ENCODE results near the gene FBRSL1. TPM values are rescaled to one million over a fixed set of nuclear protein-coding genes. Genes with fewer than 3 reads are reported as not detected.
A peak's percentile ranks its signal among the peaks of the same experiment; 100 is the strongest.

The FBRSL1 gene
- polyA plus RNA-seq, 1 of the 3 experiments (the other 2 are of a cell fraction): 5.5 TPM

GRCh38 chr12:132478433-132478803 is 11.5 kb upstream of the FBRSL1 start (continued):
- no peak for TF ChIP-seq PBX3 (IDR thresholded peaks at IDR 0.05)
- no peak for TF ChIP-seq FOXM1 (IDR thresholded peaks at IDR 0.05; ENCODE audit: low read depth)

GRCh38 chr12:132478845-132479244 is 11.1 kb upstream of the FBRSL1 start:
- H3F3A ChIP-seq (replicated peaks; ENCODE audit: insufficient read depth): peaks cover 3% of the 10 kb centered on the region
- ChIA-PET CTCF (interaction anchor here (2.0 to 3.3 kb wide), 2 partner anchors 45 to 64 kb away, joined by 5 to 12 read pairs; no protein-coding TSS in a partner anchor), POLR2A (no interaction called here)
- H3K9me3 ChIP-seq: no peaks in the 10 kb centered on the region
- H3K4me1 ChIP-seq (ENCODE audit: control insufficient read depth in 1 of 2, insufficient read depth in 2 of 2, low read depth in 1 of 2, low read length in 1 of 2): no peaks in the 10 kb centered on the region; a peak in 1 of 4 replicates
- no peak overlapping the region for H3K4me2 ChIP-seq
- 86% methylated on average over 16 of the region's 16 CpGs for WGBS (ENCODE audit: low lambda C conversion rate)
- no peak overlapping the region for H3K9ac ChIP-seq
- no peaks in the 10 kb centered on the region for H3K79me2 ChIP-seq (ENCODE audit: insufficient read depth)
- H3K36me3 ChIP-seq (replicated peaks in 1 of 2; ENCODE audit: control insufficient read depth in 1 of 2, insufficient read depth in 2 of 2, low read length in 1 of 2): no peaks in the 10 kb centered on the region
- no peak for DNase-seq
- H4K20me1 ChIP-seq (ENCODE audit: insufficient read depth): no peaks in the 10 kb centered on the region
- no peaks in the 10 kb centered on the region for H3K9me2 ChIP-seq
- peaks cover 7% of the 10 kb centered on the region; the same call in 1 of the 2 replicates for H3K27me3 ChIP-seq (ENCODE audit: insufficient read depth)
- no peak overlapping the region for H3K4me3 ChIP-seq (ENCODE audit: low read depth in 2 of 2, low read length in 1 of 2)
- no peak for TF ChIP-seq JUND (IDR thresholded peaks at IDR 0.05)
- no peak for TF ChIP-seq PBX3 (IDR thresholded peaks at IDR 0.05)
- peak; percentile 26; the same call in 1 of the 2 replicates for TF ChIP-seq CTCF (IDR thresholded peaks at IDR 0.05)
- H3K27ac ChIP-seq (ENCODE audit: low read depth in 2 of 2, low read length in 1 of 2): no peak overlapping the region
- H2AFZ ChIP-seq (ENCODE audit: low read depth): no peak overlapping the region

GRCh38 chr12:132479291-132479690 is 10.7 kb upstream of the FBRSL1 start:
- TF ChIP-seq TAF1 (IDR thresholded peaks at IDR 0.05; ENCODE audit: borderline replicate concordance, low read depth, low read length) (no peak), PBX3 (IDR thresholded peaks at IDR 0.05) (no peak), IRF3 (IDR thresholded peaks at IDR 0.05; ENCODE audit: low read depth, low read length) (no peak), EZH2phosphoT487 (IDR thresholded peaks at IDR 0.05; ENCODE audit: borderline replicate concordance, low read depth) (no peak), ELF1 (IDR thresholded peaks at IDR 0.05) (no peak), GATA2 (CRISPR knock-in tag; IDR thresholded peaks at IDR 0.05) (no peak), TCF12 (IDR thresholded peaks at IDR 0.05) (no peak)
- Histone ChIP-seq H3K9ac (no peak overlapping the region), H3K27ac (ENCODE audit: low read depth in 2 of 2, low read length in 1 of 2) (no peak overlapping the region), H3K9me3 (no peaks in the 10 kb centered on the region), H4K20me1 (ENCODE audit: insufficient read depth) (no peaks in the 10 kb centered on the region), H3K9me2 (no peaks in the 10 kb centered on the region), H3K79me2 (ENCODE audit: insufficient read depth) (no peaks in the 10 kb centered on the region), H3K4me3 (ENCODE audit: low read depth in 2 of 2, low read length in 1 of 2) (no peak overlapping the region), H3K27me3 (ENCODE audit: insufficient read depth) (peaks cover 7% of the 10 kb centered on the region; the same call in 1 of the 2 replicates), H3F3A (replicated peaks; ENCODE audit: insufficient read depth) (peaks cover 3% of the 10 kb centered on the region), H3K4me2 (no peak overlapping the region), H3K36me3 (replicated peaks in 1 of 2; ENCODE audit: control insufficient read depth in 1 of 2, insufficient read depth in 2 of 2, low read length in 1 of 2) (no peaks in the 10 kb centered on the region), H2AFZ (ENCODE audit: low read depth) (no peak overlapping the region), H3K4me1 (ENCODE audit: control insufficient read depth in 1 of 2, insufficient read depth in 2 of 2, low read depth in 1 of 2, low read length in 1 of 2) (no peaks in the 10 kb centered on the region; a peak in 1 of 4 replicates)
- no peak for DNase-seq
- ChIA-PET POLR2A (no interaction called here), CTCF (interaction anchor here (2.0 to 3.3 kb wide), 2 partner anchors 45 to 65 kb away, joined by 5 to 12 read pairs; no protein-coding TSS in a partner anchor)
- WGBS (ENCODE audit: low lambda C conversion rate): 70% methylated on average over 4 of the region's 13 CpGs

Data from SK-N-SH (cell line).